HL-60 (cell line): ENCODE results near the gene MAD2L2.
"Not testable (repeated sequence)": the region's sequence is repeated elsewhere in the genome, so short reads cannot be mapped to it uniquely, and the experiment has no call there.

ENCODE experiments used
- DNase-seq, 2 experiments: peaks; one replicate each; pipeline ENCODE4 v3.0.0-alpha.2; 2010 to 2020; ENCODE audit warnings: low read depth in 1 of 2, low spot score in 1 of 2
- H3K27ac ChIP-seq: fragments of 250-450 bp; sonication (Bioruptor Pico); replicated peaks from 2 replicates; pipeline ENCODE4 v1.5.1; 2020; ENCODE audit warnings: mild to moderate bottlenecking, moderate library complexity
- H3K27me3 ChIP-seq: fragments of 250-450 bp; sonication (Bioruptor Pico); 2 replicates; pipeline ENCODE4 v1.5.1; 2021; ENCODE audit warnings: mild to moderate bottlenecking, moderate library complexity; ENCODE audit not compliant: insufficient read depth, poor library complexity, severe bottlenecking
- H3K4me3 ChIP-seq: replicated peaks from 2 replicates; pipeline ENCODE4 v1.5.1; 2011; ENCODE audit warnings: mild to moderate bottlenecking, control low read depth, low read length; ENCODE audit not compliant: insufficient read depth
- CTCF ChIP-seq: IDR thresholded peaks from one replicate; pipeline ENCODE4 v1.5.1; 2011; ENCODE audit warnings: low read length, control low read depth, inconsistent platforms; ENCODE audit not compliant: insufficient read depth
- GABPA ChIP-seq: IDR thresholded peaks from 2 replicates; pipeline ENCODE4 v1.6.1; 2012; ENCODE audit warnings: low read depth
- POLR2AphosphoS5 ChIP-seq: IDR thresholded peaks from 2 replicates; pipeline ENCODE4 v1.6.1; 2012; ENCODE audit warnings: low read depth
- SPI1 ChIP-seq: IDR thresholded peaks from 2 replicates; pipeline ENCODE4 v1.6.1; 2012; ENCODE audit warnings: low read depth, mild to moderate bottlenecking, borderline replicate concordance
- TF ChIP-seq, protein P1 (sequence below): IDR thresholded peaks from 2 replicates; pipeline ENCODE4 v1.6.1; 2012; ENCODE audit warnings: low read depth; ENCODE audit not compliant: insufficient replicate concordance

Gene MAD2L2

GRCh38 chr1:11643782-11644181 is 37.2 kb downstream of the MAD2L2 start:
- Histone ChIP-seq H3K4me3 (no peak overlapping the region), H3K27me3 (no peaks in the 10 kb centered on the region), H3K27ac (no peak overlapping the region)
- TF ChIP-seq CTCF (no peak), GABPA (no peak)
- TF ChIP-seq, protein P1, sequence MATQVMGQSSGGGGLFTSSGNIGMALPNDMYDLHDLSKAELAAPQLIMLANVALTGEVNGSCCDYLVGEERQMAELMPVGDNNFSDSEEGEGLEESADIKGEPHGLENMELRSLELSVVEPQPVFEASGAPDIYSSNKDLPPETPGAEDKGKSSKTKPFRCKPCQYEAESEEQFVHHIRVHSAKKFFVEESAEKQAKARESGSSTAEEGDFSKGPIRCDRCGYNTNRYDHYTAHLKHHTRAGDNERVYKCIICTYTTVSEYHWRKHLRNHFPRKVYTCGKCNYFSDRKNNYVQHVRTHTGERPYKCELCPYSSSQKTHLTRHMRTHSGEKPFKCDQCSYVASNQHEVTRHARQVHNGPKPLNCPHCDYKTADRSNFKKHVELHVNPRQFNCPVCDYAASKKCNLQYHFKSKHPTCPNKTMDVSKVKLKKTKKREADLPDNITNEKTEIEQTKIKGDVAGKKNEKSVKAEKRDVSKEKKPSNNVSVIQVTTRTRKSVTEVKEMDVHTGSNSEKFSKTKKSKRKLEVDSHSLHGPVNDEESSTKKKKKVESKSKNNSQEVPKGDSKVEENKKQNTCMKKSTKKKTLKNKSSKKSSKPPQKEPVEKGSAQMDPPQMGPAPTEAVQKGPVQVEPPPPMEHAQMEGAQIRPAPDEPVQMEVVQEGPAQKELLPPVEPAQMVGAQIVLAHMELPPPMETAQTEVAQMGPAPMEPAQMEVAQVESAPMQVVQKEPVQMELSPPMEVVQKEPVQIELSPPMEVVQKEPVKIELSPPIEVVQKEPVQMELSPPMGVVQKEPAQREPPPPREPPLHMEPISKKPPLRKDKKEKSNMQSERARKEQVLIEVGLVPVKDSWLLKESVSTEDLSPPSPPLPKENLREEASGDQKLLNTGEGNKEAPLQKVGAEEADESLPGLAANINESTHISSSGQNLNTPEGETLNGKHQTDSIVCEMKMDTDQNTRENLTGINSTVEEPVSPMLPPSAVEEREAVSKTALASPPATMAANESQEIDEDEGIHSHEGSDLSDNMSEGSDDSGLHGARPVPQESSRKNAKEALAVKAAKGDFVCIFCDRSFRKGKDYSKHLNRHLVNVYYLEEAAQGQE, result no peak
- DNase-seq, result no peak

DNA sequence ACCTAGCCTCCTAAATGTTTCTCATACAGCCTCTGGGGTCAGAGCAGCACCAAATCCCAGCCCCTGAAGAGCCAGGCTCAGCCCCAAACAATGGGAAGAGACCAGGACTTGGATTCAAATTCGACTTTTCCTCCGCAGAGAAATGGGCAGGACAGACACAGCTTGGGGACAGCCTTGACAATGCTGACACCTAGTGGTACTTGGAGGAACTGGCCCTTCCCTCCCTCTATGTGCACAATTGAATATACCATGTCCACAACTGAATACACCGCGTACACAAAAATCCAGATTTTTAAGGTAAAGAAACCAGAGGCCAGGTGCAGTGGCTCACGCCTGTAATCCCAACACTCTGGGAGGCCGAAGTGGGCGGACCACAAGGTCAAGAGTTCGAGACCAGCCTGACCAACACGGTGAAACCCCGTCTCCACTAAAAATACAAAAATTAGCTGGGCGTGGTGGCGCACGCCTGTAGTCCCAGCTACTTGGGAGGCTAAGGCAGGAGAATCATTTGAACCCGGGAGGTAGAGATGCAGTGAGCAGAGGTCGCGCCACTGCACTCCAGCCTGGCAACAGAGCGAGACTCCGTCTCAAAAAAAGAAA is 38.4 kb downstream of the MAD2L2 start:
- H3K27me3 ChIP-seq, H3K27ac ChIP-seq, H3K4me3 ChIP-seq: not testable (repeated sequence)
- DNase-seq, result peak in 1 of 2 experiments; percentile 58
- TF ChIP-seq CTCF, result peak; percentile 99

DNA sequence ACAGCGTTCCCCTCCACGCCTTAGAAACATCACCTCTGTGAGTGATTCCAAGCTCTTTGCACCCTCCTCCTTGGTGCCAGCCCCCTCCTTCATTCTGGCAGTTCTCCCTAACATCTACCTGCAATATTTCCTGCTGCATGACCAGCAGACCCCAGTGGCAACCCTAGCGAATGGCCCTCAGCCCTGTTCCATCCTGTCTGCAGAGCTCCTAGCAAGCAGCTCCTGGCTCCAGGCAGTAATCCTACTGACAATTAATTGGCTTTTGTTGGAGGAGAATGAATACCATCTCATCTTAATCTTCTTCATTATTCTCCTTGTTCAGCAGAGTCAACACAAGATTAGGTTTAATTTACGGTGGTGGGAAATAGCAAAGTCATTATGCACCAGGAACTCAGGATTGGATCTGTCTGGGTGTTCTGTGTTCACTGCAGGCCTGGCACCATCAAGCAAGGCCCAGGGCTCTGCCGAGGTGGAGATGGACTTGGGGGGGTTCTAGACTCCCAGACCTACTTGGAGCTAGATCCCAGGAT is 39.1 kb downstream of the MAD2L2 start:
- Histone ChIP-seq H3K27me3 (no peaks in the 10 kb centered on the region), H3K4me3 (no peak overlapping the region), H3K27ac (no peak overlapping the region)
- no peak for DNase-seq
- no peak for TF ChIP-seq SPI1
- TF ChIP-seq, protein P1, result no peak
- TF ChIP-seq CTCF, result no peak
- no peak for TF ChIP-seq GABPA
- no peak for TF ChIP-seq POLR2AphosphoS5

DNA sequence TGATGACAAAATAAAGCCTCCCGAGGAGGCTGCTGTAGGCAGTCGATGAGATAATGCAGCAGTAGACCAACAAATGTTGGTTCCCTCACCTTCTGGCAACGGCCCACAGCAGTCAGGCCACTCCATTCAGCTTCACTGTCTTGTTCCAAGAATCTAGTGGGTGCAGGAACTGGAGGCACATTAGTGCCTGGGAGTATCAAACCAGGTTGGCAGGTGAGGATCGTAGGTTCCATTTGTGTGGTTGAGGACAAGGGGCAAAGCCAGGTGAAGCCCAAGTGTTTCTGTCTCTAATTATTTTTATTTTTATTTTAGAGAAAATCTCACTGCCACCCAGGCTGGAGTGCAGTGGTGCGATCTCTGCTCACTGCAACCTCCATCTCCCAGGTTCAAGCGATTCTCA is 40.0 kb downstream of the MAD2L2 start:
- H3K27me3 ChIP-seq, result no peaks in the 10 kb centered on the region
- H3K4me3 ChIP-seq, result no peak overlapping the region
- TF ChIP-seq, protein P1, result no peak
- no peak for TF ChIP-seq GABPA
- no peak for TF ChIP-seq CTCF
- no peak for TF ChIP-seq SPI1
- no peak for TF ChIP-seq POLR2AphosphoS5
- no peak for DNase-seq
- no peak overlapping the region for H3K27ac ChIP-seq
